Progenitor cell of endocrine pancreas (in vitro differentiated cells): ENCODE results near the gene MS4A7. TPM values are rescaled to one million over a fixed set of nuclear protein-coding genes. Genes with fewer than 3 reads are reported as not detected.
A peak's percentile ranks its signal among the peaks of the same experiment; 100 is the strongest.
"Not testable (repeated sequence)": the region's sequence is repeated elsewhere in the genome, so short reads cannot be mapped to it uniquely, and the experiment has no call there.

ENCODE experiments used
- DNase-seq: peaks from one replicate; pipeline ENCODE4 v3.0.0; 2021; ENCODE audit warnings: low spot score; ENCODE audit not compliant: unreplicated experiment
- H3K27ac Mint-ChIP-seq: 2 replicates; pipeline ENCODE4 v1.8.0; 2021; ENCODE audit warnings: mild to moderate bottlenecking, moderate library complexity, mixed read lengths
- H3K27me3 Mint-ChIP-seq: 2 replicates; pipeline ENCODE4 v1.8.0; 2021; ENCODE audit warnings: mixed read lengths
- H3K36me3 Mint-ChIP-seq: 2 replicates; pipeline ENCODE4 v1.8.0; 2022; ENCODE audit warnings: mixed read lengths; ENCODE audit not compliant: insufficient read depth
- H3K4me1 Mint-ChIP-seq: 2 replicates; pipeline ENCODE4 v1.8.0; 2021; ENCODE audit warnings: low read depth, mixed read lengths
- H3K4me3 Mint-ChIP-seq: 2 replicates; pipeline ENCODE4 v1.8.0; 2021; ENCODE audit warnings: low read depth, mild to moderate bottlenecking, moderate library complexity, mixed read lengths
- H3K9me3 Mint-ChIP-seq: 2 replicates; pipeline ENCODE4 v1.8.0; 2021; ENCODE audit warnings: low read depth, mixed read lengths
- total RNA-seq: library from RNA; stranded (reverse); gene quantifications from 2 replicates; pipeline ENCODE4 v1.2.1, GENCODE V29; 2021
- TF ChIP-seq, protein P1 (sequence below): fragments of 200-600 bp; sonication (generic); IDR thresholded peaks from one replicate; pipeline ENCODE4 v1.5.0; 2021; ENCODE audit warnings: antibody characterized with exemption, mild to moderate bottlenecking; ENCODE audit not compliant: unreplicated experiment

MS4A7 gene
- total RNA-seq, 1 donor from 2014 or later: not detected

DNA sequence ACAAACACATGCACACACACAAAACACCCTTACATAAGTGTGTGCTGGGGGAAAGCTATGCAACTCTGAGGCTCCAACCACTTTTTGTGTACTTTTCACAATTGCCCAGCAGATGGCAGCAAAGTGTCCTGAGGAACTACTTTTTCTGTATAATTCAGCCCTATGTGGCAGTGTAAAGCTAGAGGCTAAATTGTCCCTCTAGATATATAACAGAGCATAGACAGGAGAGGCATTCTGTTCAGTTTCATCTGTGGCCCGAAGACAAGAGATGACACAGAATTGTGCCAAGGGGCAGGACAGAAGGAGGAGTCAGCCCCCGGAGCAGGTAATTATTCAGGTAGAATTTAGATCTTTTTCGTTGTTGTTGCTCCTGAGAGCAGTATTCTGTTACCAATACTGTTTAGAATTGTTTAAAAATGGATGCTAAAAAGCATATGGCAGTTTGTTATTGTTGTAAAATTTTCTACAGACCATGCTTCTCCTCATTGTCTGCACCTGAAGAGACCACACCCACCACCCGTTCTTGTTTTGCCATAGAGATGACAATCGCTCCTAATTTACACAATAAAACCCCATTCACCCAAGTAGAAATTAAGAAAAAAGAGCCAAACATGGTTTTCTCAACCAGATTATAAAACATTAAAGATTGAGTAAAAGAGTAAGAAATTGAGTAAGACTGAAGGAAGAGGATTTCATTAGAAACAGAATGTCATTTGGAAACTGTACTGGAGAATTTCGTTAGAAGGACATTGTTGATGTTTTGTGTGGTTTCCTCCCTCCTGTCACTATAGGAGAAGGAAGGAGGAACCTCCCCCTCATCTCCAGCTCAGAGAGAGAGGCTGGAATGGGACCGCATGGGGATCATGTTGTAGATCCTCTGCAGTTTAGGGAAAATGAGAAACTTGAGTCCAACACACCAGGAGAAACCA lies 14.5 kb upstream of the MS4A7 start:
- H3K4me3 Mint-ChIP-seq: no peak overlapping the region

DNA sequence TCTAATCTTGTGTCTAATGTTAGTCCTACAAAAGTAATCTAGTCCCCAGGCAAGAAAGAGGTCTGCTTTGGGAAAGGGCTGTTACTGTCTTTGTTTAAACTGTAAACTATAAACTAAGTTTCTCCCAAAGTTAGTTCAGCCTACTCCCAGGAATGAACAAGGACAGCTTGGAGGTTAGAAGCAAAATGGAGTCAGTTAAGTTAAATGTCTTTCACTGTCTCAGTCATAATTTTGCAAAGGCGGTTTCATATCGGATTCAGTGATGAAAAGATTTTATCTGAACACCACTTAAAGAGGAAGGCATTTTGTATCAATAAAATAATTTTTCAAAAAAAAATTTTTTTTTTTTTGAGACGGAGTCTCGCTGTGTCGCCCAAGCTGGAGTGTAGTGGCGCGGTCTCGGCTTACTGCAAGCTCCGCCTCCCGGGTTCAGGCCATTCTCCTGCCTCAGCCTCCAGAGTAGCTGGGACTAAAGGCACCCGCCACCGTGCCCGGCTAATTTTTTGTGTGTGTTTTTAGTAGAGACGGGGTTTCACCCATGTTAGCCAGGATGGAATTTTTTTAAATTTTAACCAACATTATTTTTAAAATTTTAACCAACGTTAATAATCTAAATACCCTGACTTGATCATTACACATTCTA lies 11.9 kb upstream of the MS4A7 start:
- not testable (repeated sequence) for H3K27me3 Mint-ChIP-seq, H3K27ac Mint-ChIP-seq, H3K4me3 Mint-ChIP-seq, H3K9me3 Mint-ChIP-seq, H3K36me3 Mint-ChIP-seq, DNase-seq
- peaks cover 14% of the 10 kb centered on the region for H3K4me1 Mint-ChIP-seq

More for the DNA sequence above, 14.5 kb upstream of the MS4A7 start:
- H3K36me3 Mint-ChIP-seq: no peaks in the 10 kb centered on the region
- peak; percentile 61 for DNase-seq
- TF ChIP-seq, protein P1, sequence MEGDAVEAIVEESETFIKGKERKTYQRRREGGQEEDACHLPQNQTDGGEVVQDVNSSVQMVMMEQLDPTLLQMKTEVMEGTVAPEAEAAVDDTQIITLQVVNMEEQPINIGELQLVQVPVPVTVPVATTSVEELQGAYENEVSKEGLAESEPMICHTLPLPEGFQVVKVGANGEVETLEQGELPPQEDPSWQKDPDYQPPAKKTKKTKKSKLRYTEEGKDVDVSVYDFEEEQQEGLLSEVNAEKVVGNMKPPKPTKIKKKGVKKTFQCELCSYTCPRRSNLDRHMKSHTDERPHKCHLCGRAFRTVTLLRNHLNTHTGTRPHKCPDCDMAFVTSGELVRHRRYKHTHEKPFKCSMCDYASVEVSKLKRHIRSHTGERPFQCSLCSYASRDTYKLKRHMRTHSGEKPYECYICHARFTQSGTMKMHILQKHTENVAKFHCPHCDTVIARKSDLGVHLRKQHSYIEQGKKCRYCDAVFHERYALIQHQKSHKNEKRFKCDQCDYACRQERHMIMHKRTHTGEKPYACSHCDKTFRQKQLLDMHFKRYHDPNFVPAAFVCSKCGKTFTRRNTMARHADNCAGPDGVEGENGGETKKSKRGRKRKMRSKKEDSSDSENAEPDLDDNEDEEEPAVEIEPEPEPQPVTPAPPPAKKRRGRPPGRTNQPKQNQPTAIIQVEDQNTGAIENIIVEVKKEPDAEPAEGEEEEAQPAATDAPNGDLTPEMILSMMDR: peak; percentile 82
- peaks cover 4% of the 10 kb centered on the region for H3K27me3 Mint-ChIP-seq
- H3K27ac Mint-ChIP-seq: no peak overlapping the region
- H3K4me1 Mint-ChIP-seq: peaks cover 3% of the 10 kb centered on the region
- H3K9me3 Mint-ChIP-seq: peaks cover 7% of the 10 kb centered on the region

DNA sequence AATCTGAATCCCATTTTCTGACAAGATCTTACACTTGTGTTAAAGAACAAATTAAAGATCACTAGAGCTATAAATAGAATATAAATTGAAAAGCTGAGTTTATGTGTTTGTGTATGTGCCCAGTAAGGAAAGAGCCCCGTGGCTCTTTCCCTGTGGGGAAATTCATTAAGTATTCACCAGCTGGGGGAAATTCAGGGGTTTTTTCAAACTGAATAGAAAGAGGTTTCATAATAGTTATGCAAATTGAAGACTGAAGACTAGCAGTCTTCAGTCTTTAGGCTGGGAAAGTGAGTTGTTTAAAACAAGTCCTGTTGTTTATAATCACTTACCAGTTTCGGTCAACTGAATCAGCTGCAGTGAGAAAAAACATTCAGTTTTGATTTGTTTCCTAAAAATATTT lies 11.3 kb upstream of the MS4A7 start:
- Mint-ChIP-seq H3K27me3 (peaks cover 4% of the 10 kb centered on the region), H3K4me3 (no peak overlapping the region), H3K36me3 (no peaks in the 10 kb centered on the region), H3K9me3 (no peaks in the 10 kb centered on the region), H3K4me1 (peaks cover 17% of the 10 kb centered on the region), H3K27ac (no peak overlapping the region)
- TF ChIP-seq, protein P1: no peak
- DNase-seq: no peak

DNA sequence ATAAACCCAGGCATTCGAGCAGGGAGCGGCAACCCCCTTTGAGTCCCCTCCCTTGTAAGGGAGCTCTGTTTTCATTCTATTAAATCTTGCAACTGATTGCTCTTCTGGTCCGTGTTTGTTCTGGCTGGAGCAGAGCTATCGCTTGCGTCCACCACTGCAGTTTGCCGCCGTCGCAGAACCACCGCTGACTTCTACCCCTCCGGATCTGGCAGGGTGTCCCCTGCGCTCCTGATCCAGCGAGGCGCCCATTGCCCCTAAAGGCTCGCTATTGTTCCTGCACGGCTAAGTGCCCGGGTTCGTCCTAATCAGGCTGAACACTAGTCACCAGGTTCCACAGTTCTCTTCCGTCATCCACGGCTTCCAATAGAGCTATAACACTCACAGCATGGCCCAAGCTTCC lies 10.4 kb upstream of the MS4A7 start:
- no peak for DNase-seq
- Mint-ChIP-seq H3K27me3 (peaks cover 4% of the 10 kb centered on the region), H3K27ac (no peak overlapping the region), H3K36me3 (no peaks in the 10 kb centered on the region), H3K9me3 (no peaks in the 10 kb centered on the region), H3K4me3 (no peak overlapping the region), H3K4me1 (peaks cover 17% of the 10 kb centered on the region)
- TF ChIP-seq, protein P1: no peak

DNA sequence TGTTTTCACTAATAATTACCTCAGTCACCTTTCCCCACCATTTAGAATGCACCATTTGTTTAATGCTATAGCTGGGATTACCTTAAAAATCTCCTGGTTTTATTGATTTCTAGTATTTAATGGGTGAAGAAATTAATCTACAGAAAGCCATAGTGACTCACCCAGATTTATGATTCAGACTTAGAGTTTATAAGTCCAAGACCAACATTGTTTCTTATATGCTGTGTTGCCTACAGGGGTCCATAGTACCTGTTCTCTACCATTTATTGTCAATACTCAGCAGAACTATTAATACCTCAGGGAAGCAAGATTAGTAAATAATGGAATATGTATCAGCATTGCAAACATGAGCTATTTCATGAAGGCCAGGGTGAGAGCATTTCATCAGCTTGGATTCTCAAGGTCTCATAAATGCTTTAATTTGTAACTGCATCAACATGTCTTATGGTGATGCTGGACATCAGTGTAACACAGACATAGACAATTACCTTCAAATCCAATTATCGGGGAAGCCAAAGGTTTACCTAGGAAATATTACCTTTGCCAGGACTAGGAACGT lies 8.0 kb upstream of the MS4A7 start:
- Mint-ChIP-seq H3K4me3 (no peak overlapping the region), H3K4me1 (peaks cover 14% of the 10 kb centered on the region), H3K9me3 (no peaks in the 10 kb centered on the region), H3K27me3 (no peaks in the 10 kb centered on the region), H3K27ac (peak overlapping the region; percentile 92), H3K36me3 (no peaks in the 10 kb centered on the region)
- TF ChIP-seq, protein P1: no peak
- no peak for DNase-seq
